ENCODE results near the gene CLDN6. TPM values are rescaled to one million over a fixed set of nuclear protein-coding genes. Genes with fewer than 3 reads are reported as not detected.

The CLDN6 gene
- total RNA-seq, 4 donors from 2014 or later = not detected

DNA sequence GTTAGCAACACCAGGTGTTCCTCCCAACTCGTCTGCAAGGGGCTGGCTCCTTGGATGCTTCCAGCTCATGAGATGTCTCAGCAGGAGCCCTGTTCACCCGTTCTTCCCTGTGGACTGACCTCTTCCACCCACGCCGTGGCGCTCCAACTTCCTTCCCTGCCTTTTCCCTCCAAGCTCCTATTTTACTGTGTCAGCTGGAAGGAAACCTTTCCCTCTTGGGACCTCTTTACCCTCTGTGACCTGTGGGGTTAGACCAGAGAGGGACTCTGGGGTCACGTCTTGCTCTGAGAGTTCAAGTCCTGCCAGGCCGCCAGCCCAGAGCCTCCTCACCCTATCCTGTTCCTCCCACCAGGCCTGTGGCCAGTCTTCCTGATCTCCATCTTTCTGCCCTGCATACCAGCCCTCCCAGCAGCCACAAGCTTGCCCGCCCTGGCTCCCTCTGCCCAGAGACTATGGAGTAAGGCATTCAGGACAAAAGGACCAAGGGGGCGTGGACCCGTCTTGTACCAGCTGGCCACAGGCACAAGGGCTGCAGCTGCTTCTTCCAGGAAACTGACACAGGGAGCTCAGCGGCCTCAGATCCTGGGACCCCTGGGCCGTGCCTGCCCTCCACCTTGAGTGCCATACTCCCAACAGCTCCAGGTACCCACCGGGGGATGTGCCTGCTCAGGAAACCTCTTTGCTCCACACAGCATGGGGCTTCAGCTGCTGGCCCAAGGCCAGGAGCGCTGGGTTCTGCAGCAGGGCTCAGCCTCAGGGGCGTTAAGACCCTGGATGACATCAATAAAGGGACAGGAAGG, 45.8 kb downstream of the CLDN6 start:
- Histone ChIP-seq H3K27me3 (peaks cover 43% of the 10 kb centered on the region), H3K4me1 (peaks cover 0 to 34% (median 8%) of the 10 kb centered on the region in 3 donors), H3K36me3 (no peaks in the 10 kb centered on the region), H3K9me3 (no peaks in the 10 kb centered on the region), H3K27ac (no peak overlapping the region), H3K4me3 (no peak overlapping the region)
- TF ChIP-seq CTCF (IDR thresholded peaks at IDR 0.05) (no peak), EP300 (IDR thresholded peaks at IDR 0.05) (no peak), POLR2A (IDR thresholded peaks at IDR 0.05) (no peak), POLR2AphosphoS5 (IDR thresholded peaks at IDR 0.05) (no peak)
- 61 to 80% methylated on average over 2 to 7 of the region's 15 CpGs for WGBS, 2 donors (ENCODE audit: low coverage in 1 of 2)
- no peak for ATAC-seq

- Histone ChIP-seq H3K4me1 (peaks cover 0 to 42% (median 15%) of the 10 kb centered on the region in 3 donors), H3K9me3 (no peaks in the 10 kb centered on the region), H3K27me3 (peaks cover 43% of the 10 kb centered on the region), H3K27ac (no peak overlapping the region), H3K4me3 (no peak overlapping the region), H3K36me3 (no peaks in the 10 kb centered on the region)
- ATAC-seq = no peak
- WGBS, 2 donors (ENCODE audit: low coverage in 1 of 2) = 70 to 100% methylated on average over 2 to 3 of the region's 35 CpGs
- TF ChIP-seq EP300 (IDR thresholded peaks at IDR 0.05) (no peak), CTCF (IDR thresholded peaks at IDR 0.05) (no peak)
Measured at GRCh38 chr16:2971134-2971984, 46.6 kb downstream of the CLDN6 start.

DNA sequence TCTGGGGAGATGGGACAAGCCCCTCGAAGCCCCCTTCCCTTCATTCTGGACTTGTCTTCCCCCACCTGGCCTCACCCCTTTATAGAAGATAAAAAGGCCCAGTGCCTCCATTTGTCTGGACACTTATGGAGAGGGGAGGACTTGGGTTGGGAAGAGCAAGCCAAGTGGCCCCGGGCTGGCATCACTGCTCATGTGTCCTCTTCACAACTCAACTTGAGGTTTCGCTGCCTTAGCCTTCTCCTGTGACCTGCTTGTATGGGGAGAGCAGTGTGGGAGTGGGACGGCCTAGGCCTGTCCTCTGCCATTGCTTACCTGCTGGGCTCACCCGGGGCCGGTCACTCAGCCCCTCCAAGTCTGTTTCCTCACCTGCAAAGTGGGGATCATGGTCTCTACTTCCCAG, 47.4 kb downstream of the CLDN6 start:
- peak overlapping the region in 1 of 2 donors; percentile 79 for H3K4me3 ChIP-seq
- H3K27ac ChIP-seq = peak overlapping the region in 1 of 4 donors; percentile 70
- H3K27me3 ChIP-seq = peaks cover 46% of the 10 kb centered on the region
- H3K9me3 ChIP-seq = no peaks in the 10 kb centered on the region
- TF ChIP-seq POLR2A (IDR thresholded peaks at IDR 0.05) (no peak), EP300 (IDR thresholded peaks at IDR 0.05) (no peak), POLR2AphosphoS5 (IDR thresholded peaks at IDR 0.05) (no peak), CTCF (IDR thresholded peaks at IDR 0.05) (no peak)
- WGBS, 2 donors (ENCODE audit: low coverage in 1 of 2) = 100% methylated on average over 2 of the region's 6 CpGs; no CpG with 5 or more reads in 1 of the 2 donors
- no peak for ATAC-seq
- H3K36me3 ChIP-seq = no peaks in the 10 kb centered on the region
- peaks cover 0 to 50% (median 15%) of the 10 kb centered on the region in 3 donors for H3K4me1 ChIP-seq

DNA sequence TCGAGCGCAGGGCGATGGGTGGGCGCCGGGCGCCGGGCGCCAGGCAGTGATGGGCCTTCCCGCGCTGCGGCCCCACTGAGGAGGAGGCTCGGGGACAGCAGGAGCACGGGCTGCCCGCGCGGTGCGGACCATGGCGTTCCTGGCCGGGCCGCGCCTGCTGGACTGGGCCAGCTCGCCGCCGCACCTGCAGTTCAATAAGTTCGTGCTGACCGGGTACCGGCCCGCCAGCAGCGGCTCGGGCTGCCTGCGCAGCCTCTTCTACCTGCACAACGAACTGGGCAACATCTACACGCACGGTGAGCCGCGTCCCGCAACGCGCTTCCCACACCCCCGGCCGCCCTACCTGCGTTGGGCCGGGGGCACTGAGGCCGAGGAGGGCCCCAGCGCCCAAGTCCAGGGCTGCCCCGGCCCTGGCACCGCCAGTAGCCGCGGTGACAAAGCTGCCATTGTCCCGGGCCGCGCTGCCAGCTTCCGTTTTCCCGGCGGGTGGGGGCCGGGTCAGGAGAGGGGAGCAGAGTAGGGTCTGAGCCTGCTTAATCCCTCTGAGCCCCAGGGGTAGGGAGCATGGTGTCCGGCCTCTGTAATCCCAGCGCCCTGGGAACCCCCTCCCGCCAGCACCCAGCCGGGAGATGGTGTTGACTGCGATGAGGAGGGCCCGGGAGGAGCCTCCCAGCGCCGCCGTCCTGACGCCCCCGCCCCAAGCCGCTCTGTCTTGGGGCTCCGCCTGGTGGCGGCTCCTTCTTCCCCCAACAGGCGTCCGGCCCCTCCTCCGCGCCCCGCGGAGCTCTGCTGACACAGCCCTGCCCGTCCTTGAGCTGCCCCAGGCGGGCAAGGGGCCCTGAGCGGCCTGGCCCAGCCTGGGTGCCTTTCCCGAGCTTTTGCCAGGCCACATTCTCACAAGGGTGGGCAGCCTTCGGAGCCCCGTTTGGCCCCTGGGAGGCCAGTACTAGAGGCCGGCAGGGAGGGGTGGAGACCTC, 48.1 kb downstream of the CLDN6 start:
- peak; percentile 27 for ATAC-seq
- no CpG with 5 or more reads among the region's 83 CpGs for WGBS, 2 donors (ENCODE audit: low coverage in 1 of 2)
- Histone ChIP-seq H3K27ac (peak overlapping the region in 3 of 4 donors; percentile 41 to 70 (median 55)), H3K36me3 (no peaks in the 10 kb centered on the region), H3K4me1 (peaks cover 0 to 58% (median 19%) of the 10 kb centered on the region in 3 donors), H3K27me3 (peaks cover 54% of the 10 kb centered on the region), H3K9me3 (no peaks in the 10 kb centered on the region), H3K4me3 (peak overlapping the region; percentile 36 to 79)
- TF ChIP-seq POLR2AphosphoS5 (IDR thresholded peaks at IDR 0.05) (no peak), CTCF (IDR thresholded peaks at IDR 0.05) (peak in 2 of 4 experiments; percentile 37 to 48)

Data from gastroesophageal sphincter (tissue), 4 donors.